A172 (cell line): ENCODE results near the gene STAM. TPM values are rescaled to one million over a fixed set of nuclear protein-coding genes. Genes with fewer than 3 reads are reported as not detected.
"Not testable (repeated sequence)": the region's sequence is repeated elsewhere in the genome, so short reads cannot be mapped to it uniquely, and the experiment has no call there.

Experiments used
- DNase-seq: peaks from one replicate; pipeline ENCODE4 v3.0.0-alpha.2; 2015; ENCODE audit warnings: low spot score
- total RNA-seq: library from RNA; depleted of rRNA; stranded (reverse); fragments of >200 nt; shearing (Covaris generic); gene quantifications from 2 replicates; pipeline ENCODE4 v1.2.3, GENCODE V29; 2014

STAM gene
- total RNA-seq, 1 experiment from 2014 or later, result 115 TPM

DNA sequence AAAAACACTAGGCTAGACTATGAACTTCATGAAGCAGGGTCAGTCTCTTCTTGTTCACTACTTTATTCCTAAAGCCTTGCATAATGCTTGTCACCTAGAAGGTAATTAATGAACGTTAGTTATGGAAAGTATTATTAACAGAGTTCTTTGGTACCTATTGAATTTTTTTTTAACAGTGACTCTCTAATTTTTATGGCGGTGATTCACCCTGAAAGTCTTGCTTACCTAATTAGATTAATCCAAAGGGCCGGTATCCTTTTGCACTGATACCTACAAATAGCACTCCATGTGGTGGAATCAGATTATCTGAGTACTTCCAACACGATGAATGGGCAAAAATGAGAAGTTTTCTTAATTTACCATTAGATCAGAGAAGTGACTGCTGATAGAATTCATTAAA, 31.7 kb downstream of the STAM start:
- peak; percentile 39 for DNase-seq

DNA sequence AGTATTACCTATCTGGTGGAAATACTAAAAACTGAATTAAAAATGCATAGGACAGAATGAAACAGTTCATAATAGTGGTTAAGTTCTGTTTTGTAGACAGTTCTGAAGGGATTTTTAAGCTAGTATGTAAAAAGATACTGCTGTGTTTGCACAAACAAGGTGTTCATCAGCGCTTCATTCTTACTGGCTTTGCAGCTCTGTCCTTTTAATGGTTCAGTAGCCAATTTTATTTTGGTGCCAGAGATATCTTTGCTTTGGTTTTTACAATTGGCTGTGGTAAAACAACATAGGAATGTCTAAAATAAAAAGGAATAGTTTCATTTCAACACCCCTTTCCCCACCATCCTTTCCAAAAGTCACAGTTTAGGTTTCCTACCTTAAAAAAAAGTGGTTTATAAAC, 33.0 kb downstream of the STAM start:
- no peak for DNase-seq

DNA sequence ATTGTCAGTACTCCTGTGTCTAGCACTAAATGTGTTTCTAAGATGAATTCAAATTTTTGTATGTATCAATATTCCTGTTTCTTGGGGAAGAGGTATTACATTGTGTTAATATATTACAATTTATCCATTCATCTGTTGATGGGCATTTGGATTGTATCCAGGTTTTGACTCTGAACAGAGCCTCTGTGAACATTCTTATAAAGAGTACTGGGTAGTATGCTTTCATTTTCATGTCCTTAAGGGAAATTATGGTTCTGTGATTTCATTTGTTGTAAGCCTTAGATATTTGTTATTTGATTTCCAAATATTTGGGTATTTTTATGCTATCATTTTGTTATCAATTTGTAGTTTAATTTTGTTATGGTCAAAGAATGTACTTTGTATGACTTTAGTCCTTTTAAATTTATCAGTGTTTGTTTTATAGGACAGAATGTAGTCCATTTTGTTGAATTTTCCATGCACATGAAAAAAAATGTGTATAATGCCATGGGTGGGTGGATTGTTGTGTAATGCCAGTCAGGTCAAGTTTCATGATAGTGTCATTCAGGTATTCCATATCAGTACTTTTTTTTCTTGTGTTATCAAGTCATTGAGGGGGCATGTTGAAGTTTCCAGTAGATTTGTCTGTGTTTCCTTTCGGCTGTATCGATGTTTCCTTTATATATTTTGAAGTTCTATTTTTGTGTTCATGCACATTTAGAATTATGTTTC, 38.4 kb downstream of the STAM start:
- DNase-seq, result no peak

DNA sequence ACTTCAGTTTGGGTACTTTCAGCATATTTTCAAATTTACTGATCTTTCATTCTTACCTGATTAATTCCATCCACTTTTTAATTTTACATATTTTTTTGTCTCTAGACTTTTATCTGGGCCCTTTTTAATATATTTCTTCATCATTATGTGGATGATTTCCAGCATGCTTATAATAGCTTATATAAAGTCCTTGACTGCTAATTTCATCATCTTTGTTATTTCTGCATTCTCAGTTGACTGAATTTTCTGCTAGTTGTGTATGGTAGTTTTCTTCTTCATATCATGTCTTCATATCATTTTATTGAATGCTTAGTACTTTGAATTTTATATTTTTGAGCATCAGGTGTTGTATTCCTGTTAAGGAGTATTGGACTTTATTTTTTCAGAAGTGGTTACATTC, 39.6 kb downstream of the STAM start:
- no peak for DNase-seq

DNA sequence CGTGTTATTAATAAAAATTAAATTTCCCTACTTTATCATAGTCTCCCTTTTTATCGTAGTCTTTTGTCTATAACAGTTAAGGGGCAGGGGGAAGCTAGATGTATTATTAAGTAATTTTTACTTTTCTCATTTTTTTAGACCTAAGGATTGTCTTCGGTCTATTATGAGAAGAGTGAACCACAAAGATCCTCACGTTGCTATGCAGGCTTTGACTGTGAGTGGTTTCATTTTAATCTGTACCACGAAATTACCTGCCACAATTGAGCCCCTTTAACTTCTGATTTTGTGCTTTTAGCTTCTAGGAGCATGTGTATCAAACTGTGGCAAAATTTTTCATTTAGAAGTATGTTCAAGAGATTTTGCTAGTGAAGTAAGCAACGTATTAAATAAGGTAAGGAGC, 40.6 kb downstream of the STAM start:
- no peak for DNase-seq

DNA sequence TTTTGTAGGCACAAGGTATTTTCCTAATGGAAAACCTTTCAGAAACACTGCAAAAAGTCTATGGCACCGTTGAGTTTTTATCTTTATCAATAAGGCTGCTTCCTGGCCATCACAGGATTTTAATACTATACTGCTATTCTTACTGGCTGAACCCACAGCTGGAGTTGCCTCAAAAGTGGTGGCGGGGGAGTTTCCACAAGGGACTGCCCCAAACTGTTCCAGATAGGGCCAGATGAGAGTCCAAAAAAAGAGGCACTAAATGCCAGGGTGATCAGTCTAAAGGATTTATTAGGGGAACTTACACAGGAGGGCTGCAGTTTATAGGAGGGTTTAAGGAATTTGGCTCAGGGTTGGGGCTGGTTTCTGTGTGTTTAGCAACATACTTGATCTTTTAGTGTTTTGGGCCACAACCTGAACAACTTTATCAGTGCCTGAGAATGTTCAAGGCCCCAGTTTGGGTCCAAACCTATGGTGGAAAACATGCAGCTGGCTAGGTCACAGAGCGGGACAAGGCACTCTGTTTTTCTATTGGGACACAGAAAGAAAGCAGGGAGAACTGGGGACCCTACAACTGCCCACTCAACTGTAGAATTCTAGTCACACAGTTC, 41.4 kb downstream of the STAM start:
- no peak for DNase-seq

DNA sequence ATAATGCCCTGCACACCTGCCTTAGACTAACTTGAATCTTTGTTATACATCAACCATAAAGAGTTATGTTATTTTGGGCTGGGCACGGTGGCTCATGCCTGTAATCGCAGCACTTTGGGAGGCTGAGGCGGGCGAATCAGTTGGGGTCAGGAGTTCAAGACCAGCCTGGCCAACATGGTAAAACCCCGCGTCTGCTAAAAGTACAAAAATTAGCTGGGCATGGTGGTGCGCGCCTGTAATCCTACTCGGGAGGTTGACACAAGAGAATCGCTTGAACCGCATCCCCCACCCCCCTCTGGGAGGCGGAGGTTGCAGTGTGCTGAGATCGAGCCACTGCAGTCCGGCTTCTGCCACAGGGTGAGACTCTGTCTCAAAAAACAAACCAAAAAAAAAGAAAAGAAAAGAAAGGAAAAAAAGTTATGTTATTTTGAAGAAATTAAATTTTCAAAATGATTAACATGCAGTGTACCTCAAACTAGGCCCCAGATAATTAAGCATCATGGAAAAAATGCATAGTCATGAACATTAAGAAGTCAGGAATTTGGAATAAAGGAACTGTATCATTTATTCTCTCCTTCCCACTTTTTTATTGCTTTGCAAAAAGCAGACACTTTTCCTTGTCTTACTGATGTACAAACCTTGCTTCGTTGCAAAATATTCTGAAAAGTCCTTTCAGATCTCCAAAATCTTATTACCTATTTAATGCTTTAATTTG, 43.3 kb downstream of the STAM start:
- DNase-seq, result no peak

DNA sequence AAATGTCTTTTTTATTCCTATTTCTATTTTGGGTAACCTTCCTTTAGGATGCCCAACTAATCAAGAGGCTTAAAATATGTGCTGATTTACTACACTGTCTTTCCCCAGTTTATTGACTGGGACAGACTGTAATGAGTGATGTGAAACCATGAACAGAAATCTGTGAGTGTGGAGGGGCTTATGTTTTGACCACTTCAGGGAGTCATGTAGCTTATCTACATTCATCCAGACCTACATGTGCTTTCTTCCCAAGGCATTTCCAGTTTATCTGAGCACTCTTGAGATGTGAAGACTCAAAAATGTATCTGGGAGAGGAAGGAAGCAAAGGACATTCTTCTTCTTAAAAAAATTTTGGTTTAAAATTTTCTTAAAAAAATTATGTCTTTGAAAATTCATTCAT, 45.2 kb downstream of the STAM start:
- DNase-seq, result no peak

DNA sequence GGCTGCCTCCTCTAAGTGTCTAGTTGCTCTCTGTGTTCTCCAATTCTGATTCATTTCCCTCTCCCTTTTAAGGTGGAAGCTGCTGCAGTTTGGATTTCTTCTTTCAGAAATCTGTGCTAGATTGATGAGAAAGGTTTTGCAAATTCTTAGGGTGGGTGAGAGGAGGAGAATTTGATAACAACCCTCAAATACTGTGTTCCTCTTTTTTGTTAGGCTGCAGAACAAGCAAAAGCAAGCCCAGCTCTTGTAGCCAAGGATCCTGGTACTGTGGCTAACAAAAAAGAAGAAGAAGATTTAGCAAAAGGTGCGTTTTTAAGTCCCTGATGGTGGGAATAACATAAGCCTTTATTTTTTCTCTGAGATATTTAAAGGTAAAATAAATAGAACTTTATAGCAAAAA, 49.1 kb downstream of the STAM start:
- DNase-seq, result no peak

DNA sequence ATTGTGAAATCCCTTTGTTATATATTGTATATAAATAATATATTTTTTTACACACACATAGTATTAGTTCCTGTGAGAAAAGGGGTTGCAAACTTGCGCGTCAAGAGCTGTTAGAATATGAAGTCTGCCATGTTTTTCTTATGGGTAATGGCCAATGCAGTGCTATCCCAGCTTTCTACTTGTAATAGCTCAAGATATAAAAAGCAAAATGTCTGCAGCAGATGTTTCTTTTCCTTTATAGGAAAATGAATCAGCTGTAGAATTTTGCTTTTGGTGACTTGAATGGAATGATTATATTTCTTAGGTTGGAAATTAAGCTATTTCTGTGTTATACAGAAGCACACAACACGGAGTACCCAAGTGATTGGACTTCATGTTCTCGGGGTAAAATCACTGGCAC, 54.7 kb downstream of the STAM start:
- no peak for DNase-seq

DNA sequence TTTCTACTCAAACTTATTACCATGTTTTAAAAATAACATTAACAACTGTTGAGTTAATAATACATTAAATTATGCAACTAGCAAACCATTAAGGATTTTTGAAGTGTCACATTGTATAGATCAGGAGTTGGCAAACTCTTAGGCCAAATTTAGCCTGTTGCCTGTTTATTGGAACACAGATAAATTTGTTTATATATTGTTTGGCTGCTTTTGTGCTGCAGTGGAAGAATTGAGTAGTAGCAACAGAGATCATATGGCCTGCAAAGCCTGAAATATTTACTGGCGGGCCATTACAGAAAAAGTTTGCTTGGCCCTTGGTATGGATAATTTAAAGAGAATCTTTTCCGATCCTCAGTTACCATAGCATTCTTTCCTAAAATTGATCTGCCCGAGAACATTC, 57.4 kb downstream of the STAM start:
- no peak for DNase-seq

DNA sequence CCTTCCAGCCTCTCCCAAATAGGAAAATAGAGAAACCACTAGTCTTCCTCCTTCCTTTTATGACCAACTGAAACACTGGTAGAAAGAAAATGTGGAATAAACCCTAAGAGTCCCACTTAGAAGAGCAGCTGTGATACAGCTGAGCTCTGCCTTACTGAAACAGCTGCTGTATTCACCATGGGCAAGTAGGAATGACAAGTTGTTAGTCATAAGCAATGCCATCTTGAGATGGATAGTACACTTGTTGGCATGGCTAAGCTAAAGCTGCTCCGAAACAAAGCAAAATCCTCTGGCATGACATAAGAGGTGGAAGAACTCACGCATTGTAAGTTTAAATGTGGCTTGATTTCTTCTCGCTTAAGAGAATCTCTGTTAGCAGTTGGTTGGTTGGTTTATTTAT, 59.8 kb downstream of the STAM start:
- no peak for DNase-seq

DNA sequence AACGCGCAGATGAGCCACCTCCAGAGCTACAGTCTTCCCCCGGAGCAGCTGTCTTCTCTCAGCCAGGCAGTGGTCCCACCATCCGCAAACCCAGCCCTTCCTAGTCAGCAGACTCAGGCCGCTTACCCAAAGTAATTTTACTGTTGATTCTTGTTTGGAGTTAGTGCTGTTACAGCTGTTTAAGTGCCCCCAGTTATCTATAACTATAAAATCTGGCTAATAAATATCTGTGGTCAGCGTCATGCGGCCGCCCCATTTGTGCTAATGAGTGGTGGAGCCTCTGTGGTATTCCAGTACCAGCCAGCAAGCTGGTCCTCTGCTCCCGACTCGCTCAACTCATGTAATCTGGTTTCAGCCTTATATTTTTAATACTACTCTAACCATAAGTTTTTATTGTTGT, 64.9 kb downstream of the STAM start:
- peak; percentile 19 for DNase-seq

DNA sequence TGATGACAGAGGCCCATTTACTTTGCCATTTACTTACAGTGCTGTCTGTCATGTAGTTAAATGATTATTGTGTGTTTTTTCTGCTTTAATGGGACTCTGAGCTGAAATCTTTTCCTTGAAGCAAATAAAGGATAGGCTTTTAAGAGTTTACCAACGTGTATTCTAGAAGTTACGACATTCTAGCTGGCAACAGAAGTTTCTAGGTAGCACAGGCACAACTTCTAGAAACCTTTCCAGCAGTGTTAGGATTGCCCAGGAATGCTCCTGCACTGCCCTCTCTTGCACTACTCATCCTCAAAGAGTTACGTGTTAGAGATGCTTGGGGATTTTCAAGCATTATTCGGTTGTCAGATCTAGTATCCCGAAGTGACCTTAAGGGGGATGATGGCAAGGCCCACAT, 65.5 kb downstream of the STAM start:
- no peak for DNase-seq

DNA sequence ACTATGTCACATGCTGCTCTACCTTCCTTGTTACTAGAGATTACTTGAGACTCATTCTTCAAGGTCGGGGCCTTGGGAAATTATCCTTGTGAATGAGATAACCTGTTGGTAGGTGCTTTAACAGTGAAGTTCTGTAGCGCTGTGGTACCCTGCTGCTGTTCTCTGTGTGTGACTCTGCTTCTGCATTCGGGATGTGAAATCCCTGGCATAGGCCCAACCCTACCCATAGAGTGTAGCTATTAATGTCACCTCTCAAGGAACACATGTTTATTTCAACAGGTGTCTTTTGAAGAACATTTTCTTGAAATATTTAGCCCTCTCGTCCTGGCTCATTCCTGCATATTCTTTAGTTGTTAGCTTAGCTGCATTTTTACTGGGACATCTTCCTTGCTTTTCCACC, 66.2 kb downstream of the STAM start:
- DNase-seq, result no peak

DNA sequence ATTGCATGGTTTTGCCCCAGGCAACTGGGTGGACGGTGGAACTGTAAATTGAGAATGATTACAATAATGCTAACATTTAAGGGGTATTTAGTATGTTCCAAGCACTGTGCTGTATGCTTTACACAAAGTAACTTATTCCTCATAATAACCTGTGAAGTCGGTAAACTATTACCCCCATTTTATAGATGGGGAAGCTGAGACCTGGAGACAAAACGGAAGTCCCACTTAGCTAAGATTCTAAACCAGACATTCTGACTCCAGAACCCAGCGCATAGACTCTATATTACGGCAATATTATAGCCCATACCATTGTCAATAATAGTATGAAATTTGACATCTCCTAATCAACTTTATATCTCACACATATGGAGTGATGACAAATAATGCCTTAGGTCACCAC, 68.1 kb downstream of the STAM start:
- DNase-seq, result no peak

DNA sequence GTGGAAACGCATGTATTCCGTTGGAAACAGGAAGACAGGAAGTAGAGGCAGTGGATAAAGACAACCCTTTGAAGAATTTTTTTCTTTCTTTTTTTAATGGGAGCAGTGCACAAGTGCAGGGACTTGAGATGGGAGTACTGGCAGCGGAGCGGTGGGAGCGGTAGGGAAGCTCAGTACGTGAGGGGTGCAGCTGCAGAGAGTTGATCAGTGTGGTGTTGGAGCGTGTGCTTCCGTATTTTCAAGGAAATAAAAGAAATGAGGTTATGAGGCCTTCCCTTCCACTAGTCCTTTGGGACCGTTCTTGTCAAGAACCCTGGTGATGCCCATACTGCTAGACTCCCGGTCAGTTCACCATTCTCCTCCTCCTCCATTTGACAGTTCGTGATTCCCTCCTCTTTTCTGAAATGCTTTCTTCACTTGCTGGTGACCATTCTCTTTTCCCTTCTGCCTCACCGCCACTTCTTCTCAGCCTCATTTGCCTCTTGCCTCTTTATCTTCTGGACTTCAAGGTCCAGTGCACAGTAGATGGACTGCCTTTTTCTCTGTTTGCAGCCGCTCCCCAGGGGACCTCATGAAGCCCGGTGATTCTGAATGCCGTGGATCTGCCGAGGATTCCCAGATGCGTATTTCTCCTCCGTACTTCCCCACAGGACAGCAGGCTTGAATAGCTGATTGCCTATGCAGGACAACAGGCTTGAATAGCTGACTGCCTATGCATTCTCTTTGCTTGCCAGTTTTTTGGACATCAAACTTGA, 68.9 kb downstream of the STAM start:
- no peak for DNase-seq

DNA sequence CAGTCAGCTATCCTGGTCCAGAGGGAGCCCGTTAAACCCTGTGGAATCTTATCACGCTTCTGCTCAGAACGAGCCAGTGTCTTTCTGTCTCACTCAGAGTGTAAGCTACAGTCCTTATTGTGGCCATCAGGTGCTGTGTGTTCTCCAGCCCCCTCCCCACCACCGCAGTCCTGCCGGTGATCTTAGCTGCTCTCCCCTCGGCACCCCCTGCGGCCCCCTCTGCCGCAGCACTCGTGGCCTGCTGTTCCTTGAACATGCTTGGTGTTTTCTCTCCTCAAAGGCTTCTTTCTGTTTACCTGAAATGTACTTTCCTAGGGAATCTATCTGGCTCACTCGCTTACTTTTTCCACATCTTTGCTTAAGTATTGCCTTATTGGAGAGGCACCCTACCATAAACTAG, 69.8 kb downstream of the STAM start:
- DNase-seq, result no peak

DNA sequence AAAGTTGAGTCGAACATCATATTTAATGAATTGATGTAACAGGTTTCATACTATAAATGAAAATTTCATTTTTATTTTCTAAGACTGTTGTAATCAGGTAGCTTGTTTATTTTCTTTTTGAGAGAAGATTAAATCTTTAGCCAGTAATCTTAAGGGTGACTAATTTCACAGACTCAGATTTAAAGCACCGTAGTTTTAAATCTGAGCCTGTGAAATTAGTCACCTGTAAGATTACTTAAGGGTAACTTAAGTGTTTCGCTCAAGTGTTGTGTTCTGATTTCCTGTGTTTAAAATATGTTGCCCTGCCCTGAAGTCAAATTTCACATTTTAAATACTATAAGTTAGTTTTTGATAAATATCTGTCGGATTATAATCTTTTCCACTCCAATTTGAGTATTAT, 72.2 kb downstream of the STAM start:
- DNase-seq, result no peak

DNA sequence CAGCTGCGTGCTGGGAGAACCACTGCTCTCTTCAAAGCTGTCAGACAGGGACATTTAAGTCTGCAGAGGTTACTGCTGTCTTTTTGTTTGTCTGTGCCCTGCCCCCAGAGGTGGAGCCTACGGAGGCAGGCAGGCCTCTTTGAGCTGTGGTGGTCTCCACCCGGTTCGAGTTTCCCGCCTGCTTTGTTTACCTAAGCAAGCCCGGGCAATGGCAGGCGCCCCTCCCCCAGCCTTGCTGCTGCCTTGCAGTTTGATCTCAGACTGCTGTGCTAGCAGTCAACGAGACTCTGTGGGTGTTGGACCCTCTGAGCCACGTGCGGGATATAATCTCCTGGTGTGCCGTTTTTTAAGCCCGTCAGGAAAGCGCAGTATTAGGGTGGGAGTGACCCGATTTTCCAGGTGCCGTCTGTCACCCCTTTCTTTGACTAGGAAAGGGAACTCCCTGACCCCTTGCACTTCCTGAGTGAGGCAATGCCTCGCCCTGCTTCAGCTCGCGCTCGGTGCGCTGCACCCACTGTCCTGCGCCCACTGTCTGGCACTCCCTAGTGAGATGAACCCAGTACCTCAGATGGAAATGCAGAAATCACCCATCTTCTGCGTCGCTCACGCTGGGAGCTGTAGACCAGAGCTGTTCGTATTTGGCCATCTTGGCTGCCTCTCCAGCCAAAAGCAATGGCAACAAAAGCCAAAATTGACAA, 78.5 kb downstream of the STAM start:
- not testable (repeated sequence) for DNase-seq

DNA sequence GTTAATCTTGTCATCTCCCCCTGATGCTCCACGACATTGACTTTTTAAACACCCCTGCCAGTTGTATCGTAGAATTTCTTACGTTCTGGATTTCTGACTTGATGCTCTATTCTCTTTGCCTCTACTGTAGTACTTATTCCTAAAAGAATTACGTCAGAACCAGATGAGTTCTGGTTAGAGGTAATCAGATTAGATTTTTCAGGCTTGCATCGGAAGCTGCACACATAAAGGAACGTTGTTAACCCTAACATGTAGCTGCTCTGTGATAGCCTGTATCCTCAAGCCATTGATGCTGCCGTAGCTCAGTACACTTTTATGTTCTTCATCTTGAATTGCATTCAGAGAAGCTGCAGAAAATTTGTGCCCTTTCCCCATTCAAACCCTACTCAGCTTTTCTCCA, 81.8 kb downstream of the STAM start:
- DNase-seq, result no peak

DNA sequence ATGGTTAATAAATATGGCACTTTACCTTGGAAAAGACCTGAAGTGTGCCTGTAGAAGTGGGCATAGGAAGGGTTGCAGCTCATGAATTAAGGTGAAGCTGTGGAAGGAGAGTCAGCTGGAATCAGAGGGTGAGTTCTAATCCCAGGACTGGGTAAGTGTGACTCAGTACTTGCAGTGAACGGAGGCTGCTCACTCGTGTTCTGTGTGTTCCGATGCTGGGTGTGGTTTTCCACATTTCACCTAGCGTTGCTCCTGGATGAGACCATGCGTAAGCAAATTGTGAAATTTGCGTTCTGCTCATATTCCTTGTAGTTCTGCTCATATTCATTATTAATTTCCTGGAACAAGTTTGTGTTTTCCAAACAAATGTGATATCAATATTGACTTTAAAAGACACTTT, 85.7 kb downstream of the STAM start:
- DNase-seq, result no peak
